AG20443 (cell line): ENCODE data around the gene CEP192.
"Not testable (repeated sequence)": the region's sequence is repeated elsewhere in the genome, so short reads cannot be mapped to it uniquely, and the experiment has no call there.

Experiments
- DNase-seq: peaks from one replicate; pipeline ENCODE4 v3.0.0; 2012; ENCODE audit warnings: low spot score, mixed read lengths

Gene CEP192

GRCh38 chr18:13035249-13035914 lies 44.2 kb downstream of the CEP192 start:
- DNase-seq = peak; percentile 24

GRCh38 chr18:13036622-13037320 lies 45.6 kb downstream of the CEP192 start:
- no peak for DNase-seq

GRCh38 chr18:13039806-13040205 lies 48.6 kb downstream of the CEP192 start:
- DNase-seq = no peak

GRCh38 chr18:13043066-13043465 lies 51.9 kb downstream of the CEP192 start:
- DNase-seq = no peak

GRCh38 chr18:13048061-13048595 lies 57.0 kb downstream of the CEP192 start:
- DNase-seq = no peak

- DNase-seq = no peak
These were observed 60.0 kb downstream of the CEP192 start for GRCh38 chr18:13051159-13051558.

GRCh38 chr18:13051950-13052349 lies 60.8 kb downstream of the CEP192 start:
- DNase-seq = no peak

GRCh38 chr18:13054336-13054735 lies 63.2 kb downstream of the CEP192 start:
- DNase-seq = no peak

- no peak for DNase-seq
These were observed 70.5 kb downstream of the CEP192 start for GRCh38 chr18:13061630-13062189.

GRCh38 chr18:13067124-13067523 lies 76.0 kb downstream of the CEP192 start:
- DNase-seq = no peak

- no peak for DNase-seq
These were observed 76.8 kb downstream of the CEP192 start for GRCh38 chr18:13067966-13068365.

- DNase-seq = no peak
These were observed 79.3 kb downstream of the CEP192 start for GRCh38 chr18:13070460-13070859.

GRCh38 chr18:13076886-13077285 lies 85.7 kb downstream of the CEP192 start:
- no peak for DNase-seq

- no peak for DNase-seq
These were observed 86.3 kb downstream of the CEP192 start for GRCh38 chr18:13077473-13077872.

- DNase-seq = not testable (repeated sequence)
These were observed 86.9 kb downstream of the CEP192 start for GRCh38 chr18:13078065-13078464.

GRCh38 chr18:13086906-13087305 lies 95.7 kb downstream of the CEP192 start:
- DNase-seq = no peak

GRCh38 chr18:13095466-13095865 lies 104.3 kb downstream of the CEP192 start:
- no peak for DNase-seq

GRCh38 chr18:13096232-13096631 lies 105.1 kb downstream of the CEP192 start:
- no peak for DNase-seq

- no peak for DNase-seq
These were observed 105.6 kb downstream of the CEP192 start for GRCh38 chr18:13096719-13097118.

- DNase-seq = not testable (repeated sequence)
These were observed 106.9 kb downstream of the CEP192 start for GRCh38 chr18:13098104-13098503.

- no peak for DNase-seq
These were observed 108.0 kb downstream of the CEP192 start for GRCh38 chr18:13099113-13099512.

- DNase-seq = no peak
These were observed 109.9 kb downstream of the CEP192 start for GRCh38 chr18:13100942-13101658.
